Stimulated activated naive B cell treated with anti-CD40 and anti-IgM and Interleukin-4, amounts not matched to agents 10 μg/mL and 1 μg/mL and 100 μg/mL, for 72 hours (primary cell): Measurements from ENCODE around the gene CHRD.

Experiments used
- ATAC-seq, 2 donors: fragments of 150-1000 bp; cut with Tn5 transposase; replicated peaks; 2 replicates each; pipeline ENCODE4 v1.10.0; 2021; ENCODE audit warnings: moderate library complexity in 1 of 2
- DNase-seq: peaks from one replicate; pipeline ENCODE4 v3.0.0; 2021
- H3K27ac Mint-ChIP-seq: one replicate; pipeline ENCODE4 v1.8.0; 2022; ENCODE audit warnings: mild to moderate bottlenecking, mixed read lengths
- H3K27me3 Mint-ChIP-seq, 2 donors: one replicate each; pipeline ENCODE4 v1.8.0; 2022; ENCODE audit warnings: mixed read lengths in 2 of 2
- H3K36me3 Mint-ChIP-seq, 2 donors: one replicate each; pipeline ENCODE4 v1.8.0; 2022; ENCODE audit warnings: mixed read lengths in 2 of 2, mild to moderate bottlenecking in 1 of 2
- H3K4me1 Mint-ChIP-seq, 2 donors: one replicate each; pipeline ENCODE4 v1.8.0; 2022; ENCODE audit warnings: mixed read lengths in 2 of 2, mild to moderate bottlenecking in 1 of 2
- H3K4me3 Mint-ChIP-seq, 2 donors: one replicate each; pipeline ENCODE4 v1.8.0; 2022; ENCODE audit warnings: mild to moderate bottlenecking in 2 of 2, mixed read lengths in 2 of 2, moderate library complexity in 1 of 2
- H3K9me3 Mint-ChIP-seq, 2 donors: one replicate each; pipeline ENCODE4 v1.8.0; 2022; ENCODE audit warnings: mixed read lengths in 2 of 2, mild to moderate bottlenecking in 1 of 2

CHRD gene

DNA sequence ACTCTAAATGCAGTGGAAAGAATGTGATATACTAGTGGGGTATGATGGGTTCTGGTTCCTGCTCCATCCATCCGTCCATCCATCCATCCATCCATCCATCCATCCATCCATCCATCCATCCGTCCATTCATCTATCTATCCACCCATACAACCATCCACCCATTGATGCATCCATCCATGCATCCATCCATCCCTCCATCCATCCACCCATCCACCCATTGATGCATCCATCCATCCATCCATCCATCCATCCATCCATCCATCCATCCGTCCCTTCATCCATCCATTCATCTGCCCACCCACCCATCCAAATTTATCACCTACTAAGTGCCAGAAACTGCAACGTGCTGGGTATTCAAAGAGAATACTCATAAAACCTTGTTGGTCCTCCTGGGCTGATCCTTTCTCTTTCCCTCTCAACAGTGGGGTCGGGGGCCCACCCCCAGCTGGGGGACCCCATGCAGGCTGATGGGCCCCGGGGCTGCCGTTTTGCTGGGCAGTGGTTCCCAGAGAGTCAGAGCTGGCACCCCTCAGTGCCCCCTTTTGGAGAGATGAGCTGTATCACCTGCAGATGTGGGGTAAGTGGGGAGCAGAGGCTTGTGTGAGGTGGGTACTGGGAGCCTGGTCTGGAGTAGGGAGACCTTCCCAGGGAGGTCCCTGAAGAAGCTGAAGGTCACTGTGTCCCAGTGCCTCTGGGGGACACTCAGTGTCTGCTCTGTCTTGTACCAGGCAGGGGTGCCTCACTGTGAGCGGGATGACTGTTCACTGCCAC, 8.5 kb downstream of the CHRD start:
- H3K9me3 Mint-ChIP-seq, result no peaks in the 10 kb centered on the region
- H3K36me3 Mint-ChIP-seq, result no peaks in the 10 kb centered on the region
- ATAC-seq, result no peak
- peaks cover 61 to 63% of the 10 kb centered on the region in 2 donors for H3K27me3 Mint-ChIP-seq
- no peak overlapping the region for H3K27ac Mint-ChIP-seq
- H3K4me3 Mint-ChIP-seq, result no peak overlapping the region
- H3K4me1 Mint-ChIP-seq, result no peaks in the 10 kb centered on the region
- no peak for DNase-seq

DNA sequence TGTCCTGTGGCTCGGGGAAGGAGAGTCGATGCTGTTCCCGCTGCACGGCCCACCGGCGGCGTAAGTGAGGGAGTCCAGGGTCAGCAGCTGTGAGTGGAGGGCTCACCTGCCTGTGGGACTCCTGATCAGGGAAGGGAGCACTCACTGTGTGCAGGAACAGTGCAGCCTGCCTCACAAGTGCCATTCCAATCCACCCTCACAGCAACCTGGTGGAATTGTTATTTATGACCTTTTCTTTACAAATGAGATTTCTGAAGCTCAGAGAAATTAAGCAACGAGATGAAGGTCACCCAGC, 9.0 kb downstream of the CHRD start:
- no peaks in the 10 kb centered on the region for H3K4me1 Mint-ChIP-seq
- no peak for ATAC-seq
- H3K27me3 Mint-ChIP-seq, result peaks cover 58 to 60% of the 10 kb centered on the region in 2 donors

DNA sequence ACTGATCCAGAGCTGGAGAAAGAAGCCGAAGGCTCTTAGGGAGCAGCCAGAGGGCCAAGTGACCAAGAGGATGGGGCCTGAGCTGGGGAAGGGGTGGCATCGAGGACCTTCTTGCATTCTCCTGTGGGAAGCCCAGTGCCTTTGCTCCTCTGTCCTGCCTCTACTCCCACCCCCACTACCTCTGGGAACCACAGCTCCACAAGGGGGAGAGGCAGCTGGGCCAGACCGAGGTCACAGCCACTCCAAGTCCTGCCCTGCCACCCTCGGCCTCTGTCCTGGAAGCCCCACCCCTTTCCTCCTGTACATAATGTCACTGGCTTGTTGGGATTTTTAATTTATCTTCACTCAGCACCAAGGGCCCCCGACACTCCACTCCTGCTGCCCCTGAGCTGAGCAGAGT, 9.5 kb downstream of the CHRD start:
- peak overlapping the region; percentile 62 for H3K27ac Mint-ChIP-seq
- H3K36me3 Mint-ChIP-seq, result no peaks in the 10 kb centered on the region
- ATAC-seq (no peak), DNase-seq (no peak)
- H3K4me1 Mint-ChIP-seq, result no peaks in the 10 kb centered on the region
- no peaks in the 10 kb centered on the region for H3K9me3 Mint-ChIP-seq
- peaks cover 53 to 55% of the 10 kb centered on the region in 2 donors for H3K27me3 Mint-ChIP-seq
- no peak overlapping the region for H3K4me3 Mint-ChIP-seq

More for the DNA sequence above, 9.0 kb downstream of the CHRD start:
- Mint-ChIP-seq H3K27ac (no peak overlapping the region), H3K36me3 (no peaks in the 10 kb centered on the region), H3K9me3 (no peaks in the 10 kb centered on the region), H3K4me3 (no peak overlapping the region)
- no peak for DNase-seq

DNA sequence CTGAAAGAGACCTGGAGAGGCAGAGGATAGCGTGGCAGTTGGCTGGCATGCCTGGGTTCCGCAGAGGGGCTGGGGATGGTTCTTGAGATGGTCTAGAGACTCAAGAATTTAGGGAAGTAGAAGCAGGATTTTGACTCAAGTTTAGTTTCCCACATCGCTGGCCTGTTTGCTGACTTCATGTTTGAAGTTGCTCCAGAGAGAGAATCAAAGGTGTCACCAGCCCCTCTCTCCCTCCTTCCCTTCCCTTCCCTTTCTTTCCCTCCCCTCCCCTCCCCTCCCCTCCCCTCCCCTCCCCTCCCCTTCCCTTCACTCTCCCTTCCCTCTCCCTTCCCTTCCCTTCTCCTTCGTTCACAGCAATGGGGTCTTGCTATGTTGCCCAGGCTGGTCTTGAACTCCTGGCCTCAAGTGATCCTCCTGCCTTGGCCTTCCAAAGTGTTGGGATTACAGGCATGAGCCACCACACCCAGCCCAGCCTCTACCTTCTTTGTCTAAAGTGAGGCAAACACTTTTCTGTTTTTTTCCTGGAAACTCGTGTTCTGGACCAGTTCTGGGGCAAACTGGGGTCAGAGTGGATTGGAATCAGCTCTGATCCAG, 10.2 kb downstream of the CHRD start:
- no peak for DNase-seq
- H3K4me1 Mint-ChIP-seq, result no peaks in the 10 kb centered on the region
- ATAC-seq, result no peak
- H3K27me3 Mint-ChIP-seq, result peaks cover 47 to 51% of the 10 kb centered on the region in 2 donors
- no peaks in the 10 kb centered on the region for H3K9me3 Mint-ChIP-seq
- H3K27ac Mint-ChIP-seq, result no peak overlapping the region
- no peaks in the 10 kb centered on the region for H3K36me3 Mint-ChIP-seq
- no peak overlapping the region for H3K4me3 Mint-ChIP-seq

DNA sequence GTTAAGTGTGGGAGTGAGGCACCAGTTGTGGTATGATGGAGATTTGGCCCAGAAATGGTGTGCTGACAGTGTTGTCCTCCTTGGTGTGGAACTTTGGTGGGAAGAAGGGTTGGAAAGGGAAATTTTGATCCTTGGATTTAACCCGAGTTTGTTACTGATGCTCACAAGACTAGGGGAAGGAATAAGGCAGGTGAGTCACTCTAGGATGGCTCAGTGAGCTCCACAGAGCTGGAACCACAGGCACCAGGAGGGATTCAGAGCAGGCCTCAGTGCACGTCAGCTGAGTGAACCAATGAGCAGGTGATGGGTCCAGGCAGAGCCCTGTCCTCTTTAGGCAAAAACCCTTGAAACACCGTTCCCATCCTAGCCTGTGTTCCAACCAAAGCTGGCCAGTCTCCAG, 11.4 kb downstream of the CHRD start:
- Mint-ChIP-seq H3K27me3 (peaks cover 39 to 43% of the 10 kb centered on the region in 2 donors), H3K4me3 (no peak overlapping the region), H3K27ac (no peak overlapping the region), H3K4me1 (no peaks in the 10 kb centered on the region), H3K9me3 (no peaks in the 10 kb centered on the region), H3K36me3 (no peaks in the 10 kb centered on the region)
- ATAC-seq, result no peak
- DNase-seq, result no peak

DNA sequence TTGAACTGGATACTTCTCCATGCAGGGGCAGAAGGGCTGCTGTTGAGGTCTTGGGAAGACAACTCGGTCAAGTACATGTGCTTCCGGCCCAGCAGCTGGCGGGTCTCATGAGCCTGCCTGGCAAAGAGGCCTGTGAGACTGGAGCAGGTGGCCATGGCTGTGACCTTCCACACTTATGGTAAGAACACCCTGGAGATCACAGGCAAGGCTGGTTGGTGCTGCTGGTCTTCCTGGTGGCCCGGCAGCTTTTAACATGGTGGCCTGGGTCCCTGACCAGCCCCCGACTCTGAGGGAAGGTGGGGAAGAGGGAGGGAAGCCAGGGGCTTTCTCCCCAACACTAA, 15.4 kb downstream of the CHRD start:
- H3K27ac Mint-ChIP-seq, result no peak overlapping the region
- peaks cover 25 to 29% of the 10 kb centered on the region in 2 donors for H3K27me3 Mint-ChIP-seq
- no peak overlapping the region for H3K4me3 Mint-ChIP-seq
- H3K36me3 Mint-ChIP-seq, result no peaks in the 10 kb centered on the region
- ATAC-seq, result no peak
- H3K9me3 Mint-ChIP-seq, result no peaks in the 10 kb centered on the region
- no peaks in the 10 kb centered on the region for H3K4me1 Mint-ChIP-seq
- no peak for DNase-seq

DNA sequence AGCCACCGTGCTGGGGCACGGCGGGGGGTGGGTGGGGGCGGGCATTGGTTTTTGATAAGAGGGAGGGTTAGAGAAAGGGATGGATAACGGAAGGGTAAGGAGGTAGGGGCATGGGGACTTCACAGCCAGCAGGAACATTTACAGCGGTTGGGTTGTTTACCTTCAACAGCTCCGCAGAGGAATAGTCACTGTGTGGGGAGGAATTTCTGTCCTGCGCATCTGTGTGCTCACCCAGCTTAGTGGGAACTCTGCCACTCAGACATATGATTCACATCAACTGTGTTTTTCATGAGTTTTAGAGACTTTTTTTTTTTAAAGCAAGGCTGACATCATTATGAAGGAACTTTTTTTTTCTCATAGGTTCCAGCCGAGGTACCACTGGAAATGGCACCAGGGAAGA, 19.6 kb downstream of the CHRD start:
- Mint-ChIP-seq H3K27me3 (peaks cover 30 to 34% of the 10 kb centered on the region in 2 donors), H3K9me3 (no peaks in the 10 kb centered on the region), H3K4me3 (no peak overlapping the region), H3K27ac (no peak overlapping the region), H3K4me1 (no peaks in the 10 kb centered on the region), H3K36me3 (no peaks in the 10 kb centered on the region)
- ATAC-seq (no peak), DNase-seq (no peak)

DNA sequence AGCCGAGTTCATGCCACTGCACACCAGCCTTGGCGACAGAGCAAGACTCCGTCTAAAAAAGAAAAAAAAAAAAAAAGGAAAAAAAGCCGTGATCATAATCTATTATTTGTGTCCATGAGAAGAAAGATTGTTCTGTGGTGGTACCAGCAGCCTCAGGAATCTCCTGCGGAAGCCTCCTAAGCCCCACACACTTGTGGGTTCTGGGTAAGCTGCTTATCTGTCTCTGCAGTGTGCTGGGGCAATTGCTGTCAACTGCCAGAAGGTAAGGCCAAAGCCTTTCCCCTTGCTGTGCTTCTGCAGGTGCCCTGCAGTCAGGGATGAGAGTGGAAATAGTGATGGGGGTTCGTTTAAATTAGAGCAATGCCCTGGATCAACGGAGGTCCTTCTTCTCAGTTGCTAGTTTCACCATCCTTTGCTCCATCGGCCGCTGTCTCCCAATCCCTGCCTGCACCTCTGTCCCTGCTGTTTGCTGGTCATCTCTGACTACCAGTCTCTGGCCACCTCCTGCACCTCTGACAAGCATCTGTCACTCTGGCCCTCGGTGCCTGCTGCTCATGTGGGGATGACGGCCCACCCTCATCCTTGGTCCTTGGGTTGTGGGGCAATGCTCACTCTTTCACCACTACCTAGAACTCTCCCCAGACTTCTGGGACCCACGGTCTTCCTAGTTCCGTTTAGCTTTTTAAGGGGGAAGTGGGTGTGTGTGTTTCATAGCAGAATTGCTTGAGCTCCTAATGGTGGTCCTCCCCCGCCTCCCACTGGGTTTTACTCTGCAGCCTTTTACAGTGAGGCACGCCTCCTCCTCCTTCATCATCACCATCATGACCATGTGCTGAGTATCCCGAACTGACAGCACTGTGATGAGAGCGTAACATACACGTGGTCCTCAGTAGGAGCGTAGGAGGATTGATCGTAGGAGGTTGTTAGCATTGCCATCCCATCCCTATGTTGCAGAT, 25.5 kb downstream of the CHRD start:
- Mint-ChIP-seq H3K4me3 (no peak overlapping the region), H3K27ac (no peak overlapping the region), H3K36me3 (no peaks in the 10 kb centered on the region), H3K9me3 (no peaks in the 10 kb centered on the region), H3K27me3 (peaks cover 18 to 25% of the 10 kb centered on the region in 2 donors), H3K4me1 (no peaks in the 10 kb centered on the region)
- ATAC-seq (no peak), DNase-seq (no peak)

DNA sequence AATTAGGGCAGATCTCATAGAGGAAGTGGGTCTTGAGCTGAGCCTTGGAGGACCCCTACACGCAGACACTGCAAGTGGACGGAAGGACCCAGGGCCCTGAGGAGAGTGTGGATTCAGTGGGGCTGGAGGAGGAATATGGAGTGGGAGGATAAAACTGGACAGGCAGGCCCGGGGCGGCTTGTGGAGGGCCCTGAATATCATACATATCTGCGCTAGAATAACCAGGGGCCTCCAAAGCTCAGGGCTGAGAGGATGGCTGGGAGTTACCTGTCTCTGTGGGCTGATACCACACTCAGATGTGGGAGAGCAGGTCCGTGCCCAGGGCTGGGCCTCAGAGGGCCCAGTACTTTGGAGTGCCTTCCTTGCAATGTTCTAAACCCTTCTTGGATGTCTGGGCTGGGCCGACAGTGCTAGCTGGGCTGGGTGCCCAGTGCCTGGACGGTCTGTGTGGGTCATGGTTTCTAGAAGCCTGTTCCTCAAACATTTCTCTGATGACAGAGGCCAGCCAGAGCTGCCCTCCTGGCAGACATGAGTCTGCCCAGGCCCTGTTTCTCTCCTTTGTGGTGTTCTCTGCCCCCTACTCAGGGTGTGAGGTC, 29.6 kb downstream of the CHRD start:
- H3K27me3 Mint-ChIP-seq, result peaks cover 7 to 27% of the 10 kb centered on the region in 2 donors
- no peak overlapping the region for H3K4me3 Mint-ChIP-seq
- H3K4me1 Mint-ChIP-seq, result no peaks in the 10 kb centered on the region
- no peak overlapping the region for H3K27ac Mint-ChIP-seq
- no peaks in the 10 kb centered on the region for H3K36me3 Mint-ChIP-seq
- ATAC-seq (no peak), DNase-seq (no peak)
- no peaks in the 10 kb centered on the region for H3K9me3 Mint-ChIP-seq

DNA sequence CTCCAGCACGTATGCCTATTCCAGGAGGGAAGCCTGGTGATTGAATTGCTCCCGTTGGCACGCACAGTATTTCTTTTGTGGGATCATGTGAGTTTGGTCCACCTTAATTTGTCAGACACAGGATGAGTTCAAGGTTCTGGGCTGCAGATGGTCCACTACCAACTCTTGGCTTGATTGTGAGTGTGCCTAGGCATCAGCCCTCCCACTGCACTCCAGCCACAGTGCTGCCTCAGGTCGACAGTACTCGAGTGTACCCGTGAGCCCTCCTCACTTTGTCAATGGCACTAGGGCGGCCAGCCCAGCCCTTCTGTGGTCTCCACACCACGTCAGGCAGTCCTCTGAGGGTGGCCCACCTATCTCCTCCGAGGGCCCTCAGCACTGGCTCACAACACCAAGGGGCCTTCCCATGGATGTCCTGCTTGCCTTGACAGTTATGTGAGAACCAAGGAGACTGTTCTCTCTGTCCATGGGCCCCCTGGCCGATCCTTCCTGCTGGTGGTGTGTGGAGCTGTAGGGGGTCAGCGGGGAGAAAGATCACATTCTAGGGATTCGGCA, 30.2 kb downstream of the CHRD start:
- H3K27ac Mint-ChIP-seq, result no peak overlapping the region
- no peaks in the 10 kb centered on the region for H3K36me3 Mint-ChIP-seq
- H3K27me3 Mint-ChIP-seq, result peaks cover 7 to 27% of the 10 kb centered on the region in 2 donors
- ATAC-seq (no peak), DNase-seq (no peak)
- no peaks in the 10 kb centered on the region for H3K9me3 Mint-ChIP-seq
- H3K4me3 Mint-ChIP-seq, result no peak overlapping the region
- H3K4me1 Mint-ChIP-seq, result no peaks in the 10 kb centered on the region

DNA sequence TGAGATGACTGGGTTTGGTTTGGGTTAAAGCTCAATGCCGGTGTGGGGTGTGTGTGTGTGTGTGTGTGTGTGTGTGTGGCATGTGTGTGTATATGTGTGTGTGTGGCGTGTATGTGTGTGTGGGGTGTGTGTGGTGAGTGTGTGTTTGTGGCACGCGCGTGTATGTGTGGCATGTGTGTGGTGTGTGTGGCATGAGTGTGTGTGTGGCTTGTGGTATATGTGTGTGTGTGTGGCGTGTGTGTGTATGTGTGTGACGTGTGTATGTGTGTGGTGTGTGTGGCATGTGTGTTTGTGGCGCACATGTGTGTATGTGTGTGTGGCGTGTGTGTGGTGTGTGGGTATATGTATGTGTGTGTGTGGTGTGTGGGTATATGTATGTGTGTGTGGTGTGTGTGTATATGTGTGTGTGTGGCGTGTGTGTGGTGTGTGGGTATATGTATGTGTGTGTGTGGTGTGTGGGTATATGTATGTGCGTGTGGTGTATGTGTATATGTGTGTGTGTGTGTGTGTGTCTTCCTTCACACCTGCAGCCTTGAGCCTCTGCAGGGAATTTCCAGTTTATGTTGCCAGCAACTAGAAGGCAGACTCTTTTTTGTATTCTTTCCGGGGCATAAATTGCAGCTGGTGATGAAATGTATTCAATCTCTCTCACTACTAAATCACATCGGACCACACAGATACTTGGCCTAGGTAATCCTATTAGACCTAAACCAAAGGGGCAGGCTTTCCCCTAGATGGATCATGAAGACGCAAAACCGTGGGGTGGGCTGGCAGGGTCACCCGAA, 34.8 kb downstream of the CHRD start:
- ATAC-seq (no peak), DNase-seq (no peak)
- Mint-ChIP-seq H3K4me1 (peaks cover 0 to 2% of the 10 kb centered on the region in 2 donors), H3K4me3 (no peak overlapping the region), H3K9me3 (no peaks in the 10 kb centered on the region), H3K27me3 (peaks cover 7 to 22% of the 10 kb centered on the region in 2 donors), H3K36me3 (no peaks in the 10 kb centered on the region), H3K27ac (no peak overlapping the region)

DNA sequence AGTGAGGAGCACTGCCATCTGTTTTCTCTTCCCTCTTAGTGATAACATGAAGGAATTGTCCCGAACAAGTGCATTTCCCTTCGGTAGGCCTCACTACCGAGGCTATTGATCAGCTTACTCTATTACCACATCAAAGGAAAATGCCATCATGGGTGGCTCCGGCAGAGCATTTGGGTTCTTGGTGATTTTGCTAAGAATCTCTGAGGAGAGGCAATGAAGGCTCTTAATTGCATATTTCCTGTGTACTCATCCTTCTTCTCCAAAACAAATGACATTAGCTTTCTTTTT, 35.3 kb downstream of the CHRD start:
- H3K4me3 Mint-ChIP-seq, result no peak overlapping the region
- no peaks in the 10 kb centered on the region for H3K9me3 Mint-ChIP-seq
- ATAC-seq, result no peak

DNA sequence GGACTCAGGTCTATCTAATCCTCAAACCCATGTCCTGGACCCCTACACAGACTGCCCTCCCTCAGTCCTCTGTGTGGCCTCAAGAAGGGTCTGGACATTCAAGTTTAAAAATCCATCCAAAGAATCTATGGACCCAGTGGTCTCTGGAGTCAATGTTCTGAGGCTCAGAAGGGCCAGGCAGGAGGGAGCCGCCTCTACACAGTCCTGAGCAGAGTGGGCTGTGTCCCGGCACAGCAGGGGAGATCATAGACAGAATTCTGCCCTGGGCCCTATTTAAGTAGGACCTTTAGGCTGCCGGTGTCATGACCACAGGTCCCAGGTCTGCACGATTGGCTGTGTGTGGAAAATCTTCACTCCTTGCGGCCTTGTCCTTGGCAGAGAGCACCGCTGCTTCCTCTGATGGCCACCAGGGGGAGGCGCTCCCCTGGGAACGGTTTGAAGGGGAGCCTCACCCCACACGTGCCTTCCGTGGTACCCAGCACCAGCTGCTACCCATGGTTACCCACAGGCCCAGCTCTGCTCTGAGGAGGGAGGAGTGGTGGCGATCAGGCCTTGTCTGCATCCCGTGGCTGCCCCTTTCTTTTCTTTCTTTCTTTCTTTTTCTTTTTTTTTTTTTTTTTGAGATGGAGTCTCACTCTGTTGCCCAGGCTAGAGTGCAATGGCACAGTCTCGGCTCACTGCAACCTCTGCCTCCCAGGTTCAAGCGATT, 37.9 kb downstream of the CHRD start:
- ATAC-seq (peak; percentile 99), DNase-seq (peak; percentile 66)
- Mint-ChIP-seq H3K27ac (no peak overlapping the region), H3K36me3 (peaks cover 0 to under 1% of the 10 kb centered on the region in 2 donors), H3K27me3 (peaks cover 3 to 10% of the 10 kb centered on the region in 2 donors), H3K9me3 (no peaks in the 10 kb centered on the region), H3K4me3 (no peak overlapping the region), H3K4me1 (peaks cover 0 to 2% of the 10 kb centered on the region in 2 donors)

More for the DNA sequence above, 35.3 kb downstream of the CHRD start:
- DNase-seq, result no peak
- Mint-ChIP-seq H3K4me1 (peaks cover 0 to 2% of the 10 kb centered on the region in 2 donors), H3K27ac (no peak overlapping the region), H3K27me3 (peaks cover 7 to 22% of the 10 kb centered on the region in 2 donors), H3K36me3 (no peaks in the 10 kb centered on the region)
